ENCODE results near the gene GCA.

- no peak for TF ChIP-seq POLR2A (IDR thresholded peaks at IDR 0.05)
- no peak for TF ChIP-seq CTCF (IDR thresholded peaks at IDR 0.05)
- TF ChIP-seq POLR2AphosphoS5 (IDR thresholded peaks at IDR 0.05), result no peak
Measured at GRCh38 chr2:162372818-162373217, 28.9 kb downstream of the GCA start.
